Lower leg skin (tissue), 3 donors: ENCODE results near the gene AIDA.

Experiments used
- CTCF ChIP-seq, 3 donors: fragments of 450-650 bp; IDR thresholded peaks; one replicate each; pipeline ENCODE4 v1.5.1; 2016; ENCODE audit warnings: antibody characterized with exemption in 3 of 3, mild to moderate bottlenecking in 3 of 3, moderate library complexity in 2 of 3
- POLR2A ChIP-seq, 2 donors: fragments of 450-650 bp; IDR thresholded peaks; one replicate each; pipeline ENCODE4 v1.6.1; 2016 to 2017; ENCODE audit warnings: antibody characterized with exemption in 2 of 2, mild to moderate bottlenecking in 1 of 2, moderate library complexity in 1 of 2

DNA sequence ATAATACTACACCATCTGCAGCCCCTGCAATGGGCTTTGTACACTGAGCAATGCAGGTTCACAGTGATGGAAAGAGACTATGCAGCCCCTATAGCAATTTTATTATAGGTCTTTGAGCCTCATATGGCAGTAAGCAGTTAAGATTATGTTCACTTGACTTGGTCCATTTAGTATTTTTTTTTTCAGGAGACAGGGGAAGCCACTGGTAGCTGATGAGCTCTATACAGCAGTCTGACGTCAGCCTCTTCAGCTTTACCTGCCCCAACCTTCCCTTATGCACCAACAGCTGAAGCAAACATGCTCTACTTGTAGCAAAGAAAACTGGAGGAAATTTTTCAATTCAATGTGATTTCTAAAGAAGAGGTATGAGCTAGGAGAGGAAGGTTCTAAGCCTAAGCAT is 32.2 kb downstream of the AIDA start:
- TF ChIP-seq CTCF (IDR thresholded peaks at IDR 0.05) (no peak), POLR2A (IDR thresholded peaks at IDR 0.05) (no peak)
